SK-N-SH (cell line): ENCODE data around the gene IQCN. TPM values are rescaled to one million over a fixed set of nuclear protein-coding genes. Genes with fewer than 3 reads are reported as not detected.

ENCODE experiments used
- CTCF ChIA-PET: fragments of 300-600, 350-600 bp; formaldehyde crosslinking; extraction: SDS; loops from one replicate; lab custom pipeline; 2021; lab: Yijun Ruan, JAX
- POLR2A ChIA-PET: fragments of 350-600 bp; sonication (Branson Sonifier 250); formaldehyde crosslinking; extraction: SDS; loops from one replicate; lab custom pipeline; 2020; ENCODE audit warnings: antibody characterized with exemption, inconsistent platforms; lab: Yijun Ruan, JAX
- DNase-seq: peaks from one replicate; pipeline ENCODE4 v3.0.0; 2012
- H2AFZ ChIP-seq: fragments of 200-600 bp; sonication (generic); 2 replicates; pipeline ENCODE4 v1.8.1; 2016; ENCODE audit warnings: antibody characterized with exemption, mild to moderate bottlenecking, low read depth
- H3F3A ChIP-seq: fragments of 200-600 bp; sonication (generic); replicated peaks from 2 replicates; pipeline ENCODE3; 2016; ENCODE audit warnings: antibody characterized with exemption, mild to moderate bottlenecking; ENCODE audit not compliant: insufficient read depth
- H3K27ac ChIP-seq, 2 experiments: fragments of 200-500 bp in 1 of 2; fragments of 200-600 bp in 1 of 2; sonication (Bioruptor generic) in 1 of 2; sonication (generic), shearing (Covaris generic) in 1 of 2; 2 replicates each; pipeline versions ENCODE4 v1.5.1 to v1.6.1; 2014 to 2016; ENCODE audit warnings: low read depth in 2 of 2, inconsistent platforms in 1 of 2, low read length in 1 of 2, mild to moderate bottlenecking in 1 of 2, mixed read lengths in 1 of 2
- H3K27me3 ChIP-seq: fragments of 200-600 bp; sonication (generic), shearing (Covaris generic); 2 replicates; pipeline ENCODE4 v1.6.1; 2016; ENCODE audit warnings: mixed run types; ENCODE audit not compliant: insufficient read depth
- H3K36me3 ChIP-seq, 2 experiments: fragments of 200-500 bp in 1 of 2; fragments of 200-600 bp in 1 of 2; sonication (Bioruptor generic) in 1 of 2; sonication (generic) in 1 of 2; replicated peaks in 1 of 2; 2 replicates each; pipeline versions ENCODE3 to v1.5.1; 2014 to 2016; ENCODE audit warnings: low read length in 1 of 2, mild to moderate bottlenecking in 1 of 2; ENCODE audit not compliant: insufficient read depth in 2 of 2, control insufficient read depth in 1 of 2
- H3K4me1 ChIP-seq, 2 experiments: fragments of 200-500 bp in 1 of 2; fragments of 200-600 bp in 1 of 2; sonication (Bioruptor generic) in 1 of 2; sonication (generic), shearing (Covaris generic) in 1 of 2; 2 replicates each; pipeline versions ENCODE4 v1.5.1 to v1.6.1; 2014 to 2016; ENCODE audit warnings: low read depth in 1 of 2, low read length in 1 of 2, mixed run types in 1 of 2; ENCODE audit not compliant: insufficient read depth in 2 of 2, control insufficient read depth in 1 of 2
- H3K4me2 ChIP-seq: fragments of 200-600 bp; sonication (generic), shearing (Covaris generic); 2 replicates; pipeline ENCODE4 v1.6.1; 2017; ENCODE audit warnings: mixed run types
- H3K4me3 ChIP-seq, 2 experiments: fragments of 200-500 bp in 1 of 2; fragments of 200-600 bp in 1 of 2; sonication (Bioruptor generic) in 1 of 2; sonication (generic), shearing (Covaris generic) in 1 of 2; 2 replicates each; pipeline versions ENCODE4 v1.5.1 to v1.8.1; 2014 to 2016; ENCODE audit warnings: low read depth in 2 of 2, inconsistent platforms in 1 of 2, low read length in 1 of 2, mild to moderate bottlenecking in 1 of 2, mixed read lengths in 1 of 2, moderate library complexity in 1 of 2
- H3K79me2 ChIP-seq: fragments of 200-600 bp; sonication (generic); 2 replicates; pipeline ENCODE4 v1.8.1; 2017; ENCODE audit warnings: mild to moderate bottlenecking; ENCODE audit not compliant: insufficient read depth
- H3K9ac ChIP-seq: fragments of 200-600 bp; sonication (generic); 2 replicates; pipeline ENCODE4 v1.6.1; 2017; ENCODE audit warnings: mixed run types
- H3K9me2 ChIP-seq: fragments of 200-600 bp; sonication (generic); 2 replicates; pipeline ENCODE4 v1.6.1; 2017; ENCODE audit warnings: mixed run types
- H3K9me3 ChIP-seq: fragments of 200-600 bp; sonication (generic); 2 replicates; pipeline ENCODE4 v1.6.1; 2017; ENCODE audit warnings: mixed run types, mild to moderate bottlenecking, moderate library complexity
- H4K20me1 ChIP-seq: fragments of 200-600 bp; sonication (generic); 2 replicates; pipeline ENCODE4 v1.6.1; 2017; ENCODE audit warnings: mild to moderate bottlenecking, mixed run types; ENCODE audit not compliant: insufficient read depth
- ELF1 ChIP-seq: IDR thresholded peaks from 2 replicates; pipeline ENCODE4 v1.4.0; 2012
- FOSL2 ChIP-seq: IDR thresholded peaks from 2 replicates; pipeline ENCODE4 v1.4.0; 2012; ENCODE audit warnings: low read depth, mild to moderate bottlenecking, moderate library complexity, borderline replicate concordance
- GABPA ChIP-seq: IDR thresholded peaks from 2 replicates; pipeline ENCODE4 v1.4.0; 2012; ENCODE audit warnings: low read depth, mild to moderate bottlenecking
- MAX ChIP-seq: IDR thresholded peaks from 2 replicates; pipeline ENCODE4 v1.4.0; 2012; ENCODE audit warnings: low read depth
- MXI1 ChIP-seq: IDR thresholded peaks from 2 replicates; pipeline ENCODE4 v1.6.1; 2012; ENCODE audit warnings: mild to moderate bottlenecking, low read depth, low read length, improper control_type of control experiment
- NFIC ChIP-seq: IDR thresholded peaks from 2 replicates; pipeline ENCODE4 v1.4.0; 2012; ENCODE audit warnings: borderline replicate concordance
- SMC3 ChIP-seq: IDR thresholded peaks from 2 replicates; pipeline ENCODE4 v1.6.1; 2012; ENCODE audit warnings: low read depth, low read length, improper control_type of control experiment
- TAF1 ChIP-seq: IDR thresholded peaks from 2 replicates; pipeline ENCODE4 v1.6.1; 2012; ENCODE audit warnings: low read depth, mild to moderate bottlenecking, low read length, moderate library complexity, borderline replicate concordance
- TCF12 ChIP-seq: IDR thresholded peaks from 2 replicates; pipeline ENCODE4 v1.4.0; 2012
- USF1 ChIP-seq: IDR thresholded peaks from 2 replicates; pipeline ENCODE4 v1.4.0; 2012; ENCODE audit warnings: low read depth, borderline replicate concordance
- WGBS: methylation state at CpG from one replicate; pipeline ENCODE4 v1.1.6; 2017; ENCODE audit warnings: low lambda C conversion rate; 5-methylcytosine and 5-hydroxymethylcytosine counted together
- polyA plus RNA-seq, 3 experiments: library from polyadenylated mRNA; depleted of rRNA; stranded (reverse); fragments of >200 nt; gene quantifications; 2 replicates each; pipeline ENCODE4 v1.2.3, GENCODE V29; 2012
- TF ChIP-seq, protein P1 (sequence below): IDR thresholded peaks from 2 replicates; pipeline ENCODE4 v1.4.0; 2012; ENCODE audit warnings: low read depth, borderline replicate concordance
- TF ChIP-seq, protein P2 (sequence below): fragments of 200-600 bp; sonication (generic); IDR thresholded peaks from 2 replicates; pipeline ENCODE4 v1.6.1; 2017; ENCODE audit warnings: antibody characterized with exemption, mild to moderate bottlenecking, moderate library complexity
- TF ChIP-seq, protein P3 (sequence below): fragments of 150-350 bp; IDR thresholded peaks from 2 replicates; pipeline ENCODE4 v1.6.1; 2017; ENCODE audit warnings: antibody characterized with exemption, low read length, low read depth, borderline replicate concordance
- TF ChIP-seq, protein P4 (sequence below): IDR thresholded peaks from 2 replicates; pipeline ENCODE4; 2012

Gene IQCN
- polyA plus RNA-seq, 1 of the 3 experiments (the other 2 are of a cell fraction), result 2.5 TPM

- H3K9me3 ChIP-seq, result no peaks in the 10 kb centered on the region
- DNase-seq, result no peak
- POLR2A ChIA-PET, result interaction anchor here (0.6 to 0.9 kb wide), 2 partner anchors 19 to 120 kb away, joined by 3 to 4 read pairs; partner anchors contain the start of gene IQCN
- CTCF ChIA-PET, result interaction anchor here (0.6 to 19.4 kb wide), 18 partner anchors 8 to 247 kb away, joined by 3 to 505 read pairs (median 5); partner anchors contain the start of genes JUND, MPV17L2, PDE4C and RAB3A
- no peak overlapping the region for H3K4me3 ChIP-seq
- no peaks in the 10 kb centered on the region for H3K36me3 ChIP-seq
- H2AFZ ChIP-seq, result no peak overlapping the region
- no peaks in the 10 kb centered on the region for H3K9me2 ChIP-seq
- 0 out of 2 replicates have a peak, but pooled peaks cover under 1% of the 10 kb centered on the region for H4K20me1 ChIP-seq
- no peaks in the 10 kb centered on the region for H3K4me1 ChIP-seq
- TF ChIP-seq SMC3 (no peak), MXI1 (no peak), TAF1 (no peak), ELF1 (no peak), FOSL2 (no peak), TCF12 (no peak), MAX (no peak), GABPA (no peak), USF1 (no peak), NFIC (no peak)
- TF ChIP-seq, protein P1, sequence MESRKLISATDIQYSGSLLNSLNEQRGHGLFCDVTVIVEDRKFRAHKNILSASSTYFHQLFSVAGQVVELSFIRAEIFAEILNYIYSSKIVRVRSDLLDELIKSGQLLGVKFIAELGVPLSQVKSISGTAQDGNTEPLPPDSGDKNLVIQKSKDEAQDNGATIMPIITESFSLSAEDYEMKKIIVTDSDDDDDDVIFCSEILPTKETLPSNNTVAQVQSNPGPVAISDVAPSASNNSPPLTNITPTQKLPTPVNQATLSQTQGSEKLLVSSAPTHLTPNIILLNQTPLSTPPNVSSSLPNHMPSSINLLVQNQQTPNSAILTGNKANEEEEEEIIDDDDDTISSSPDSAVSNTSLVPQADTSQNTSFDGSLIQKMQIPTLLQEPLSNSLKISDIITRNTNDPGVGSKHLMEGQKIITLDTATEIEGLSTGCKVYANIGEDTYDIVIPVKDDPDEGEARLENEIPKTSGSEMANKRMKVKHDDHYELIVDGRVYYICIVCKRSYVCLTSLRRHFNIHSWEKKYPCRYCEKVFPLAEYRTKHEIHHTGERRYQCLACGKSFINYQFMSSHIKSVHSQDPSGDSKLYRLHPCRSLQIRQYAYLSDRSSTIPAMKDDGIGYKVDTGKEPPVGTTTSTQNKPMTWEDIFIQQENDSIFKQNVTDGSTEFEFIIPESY, result no peak
- TF ChIP-seq, protein P2, sequence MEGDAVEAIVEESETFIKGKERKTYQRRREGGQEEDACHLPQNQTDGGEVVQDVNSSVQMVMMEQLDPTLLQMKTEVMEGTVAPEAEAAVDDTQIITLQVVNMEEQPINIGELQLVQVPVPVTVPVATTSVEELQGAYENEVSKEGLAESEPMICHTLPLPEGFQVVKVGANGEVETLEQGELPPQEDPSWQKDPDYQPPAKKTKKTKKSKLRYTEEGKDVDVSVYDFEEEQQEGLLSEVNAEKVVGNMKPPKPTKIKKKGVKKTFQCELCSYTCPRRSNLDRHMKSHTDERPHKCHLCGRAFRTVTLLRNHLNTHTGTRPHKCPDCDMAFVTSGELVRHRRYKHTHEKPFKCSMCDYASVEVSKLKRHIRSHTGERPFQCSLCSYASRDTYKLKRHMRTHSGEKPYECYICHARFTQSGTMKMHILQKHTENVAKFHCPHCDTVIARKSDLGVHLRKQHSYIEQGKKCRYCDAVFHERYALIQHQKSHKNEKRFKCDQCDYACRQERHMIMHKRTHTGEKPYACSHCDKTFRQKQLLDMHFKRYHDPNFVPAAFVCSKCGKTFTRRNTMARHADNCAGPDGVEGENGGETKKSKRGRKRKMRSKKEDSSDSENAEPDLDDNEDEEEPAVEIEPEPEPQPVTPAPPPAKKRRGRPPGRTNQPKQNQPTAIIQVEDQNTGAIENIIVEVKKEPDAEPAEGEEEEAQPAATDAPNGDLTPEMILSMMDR, result no peak
- TF ChIP-seq, protein P3, sequence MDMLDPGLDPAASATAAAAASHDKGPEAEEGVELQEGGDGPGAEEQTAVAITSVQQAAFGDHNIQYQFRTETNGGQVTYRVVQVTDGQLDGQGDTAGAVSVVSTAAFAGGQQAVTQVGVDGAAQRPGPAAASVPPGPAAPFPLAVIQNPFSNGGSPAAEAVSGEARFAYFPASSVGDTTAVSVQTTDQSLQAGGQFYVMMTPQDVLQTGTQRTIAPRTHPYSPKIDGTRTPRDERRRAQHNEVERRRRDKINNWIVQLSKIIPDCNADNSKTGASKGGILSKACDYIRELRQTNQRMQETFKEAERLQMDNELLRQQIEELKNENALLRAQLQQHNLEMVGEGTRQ, result no peak
- TF ChIP-seq, protein P4, sequence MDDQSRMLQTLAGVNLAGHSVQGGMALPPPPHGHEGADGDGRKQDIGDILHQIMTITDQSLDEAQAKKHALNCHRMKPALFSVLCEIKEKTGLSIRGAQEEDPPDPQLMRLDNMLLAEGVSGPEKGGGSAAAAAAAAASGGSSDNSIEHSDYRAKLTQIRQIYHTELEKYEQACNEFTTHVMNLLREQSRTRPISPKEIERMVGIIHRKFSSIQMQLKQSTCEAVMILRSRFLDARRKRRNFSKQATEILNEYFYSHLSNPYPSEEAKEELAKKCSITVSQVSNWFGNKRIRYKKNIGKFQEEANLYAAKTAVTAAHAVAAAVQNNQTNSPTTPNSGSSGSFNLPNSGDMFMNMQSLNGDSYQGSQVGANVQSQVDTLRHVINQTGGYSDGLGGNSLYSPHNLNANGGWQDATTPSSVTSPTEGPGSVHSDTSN, result no peak
- no peak overlapping the region for H3K4me2 ChIP-seq
- H3K27me3 ChIP-seq, result peaks cover 19% of the 10 kb centered on the region
- peaks cover 3% of the 10 kb centered on the region for H3F3A ChIP-seq
- H3K27ac ChIP-seq, result no peak overlapping the region
- WGBS, result 6% methylated on average over 8 of the region's 24 CpGs
- no peaks in the 10 kb centered on the region for H3K79me2 ChIP-seq
- H3K9ac ChIP-seq, result no peak overlapping the region
Observed at GRCh38 chr19:18254546-18255503, 19.4 kb downstream of the IQCN start.
